ENCODE data around the gene SCFD2.

GRCh38 chr4:53354012-53354722, 11.7 kb downstream of the SCFD2 start:
- TF ChIP-seq POLR2A (IDR thresholded peaks at IDR 0.05; ENCODE audit: control extremely low read depth in 1 of 2, low read depth in 2 of 2, low read length in 2 of 2): no peak
- TF ChIP-seq, protein P1, sequence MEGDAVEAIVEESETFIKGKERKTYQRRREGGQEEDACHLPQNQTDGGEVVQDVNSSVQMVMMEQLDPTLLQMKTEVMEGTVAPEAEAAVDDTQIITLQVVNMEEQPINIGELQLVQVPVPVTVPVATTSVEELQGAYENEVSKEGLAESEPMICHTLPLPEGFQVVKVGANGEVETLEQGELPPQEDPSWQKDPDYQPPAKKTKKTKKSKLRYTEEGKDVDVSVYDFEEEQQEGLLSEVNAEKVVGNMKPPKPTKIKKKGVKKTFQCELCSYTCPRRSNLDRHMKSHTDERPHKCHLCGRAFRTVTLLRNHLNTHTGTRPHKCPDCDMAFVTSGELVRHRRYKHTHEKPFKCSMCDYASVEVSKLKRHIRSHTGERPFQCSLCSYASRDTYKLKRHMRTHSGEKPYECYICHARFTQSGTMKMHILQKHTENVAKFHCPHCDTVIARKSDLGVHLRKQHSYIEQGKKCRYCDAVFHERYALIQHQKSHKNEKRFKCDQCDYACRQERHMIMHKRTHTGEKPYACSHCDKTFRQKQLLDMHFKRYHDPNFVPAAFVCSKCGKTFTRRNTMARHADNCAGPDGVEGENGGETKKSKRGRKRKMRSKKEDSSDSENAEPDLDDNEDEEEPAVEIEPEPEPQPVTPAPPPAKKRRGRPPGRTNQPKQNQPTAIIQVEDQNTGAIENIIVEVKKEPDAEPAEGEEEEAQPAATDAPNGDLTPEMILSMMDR (IDR thresholded peaks at IDR 0.05; ENCODE audit: control extremely low read depth in 1 of 3, insufficient read depth in 1 of 3, low read depth in 1 of 3, low read length in 3 of 3): no peak
- TF ChIP-seq FOSL1 (IDR thresholded peaks at IDR 0.05; ENCODE audit: insufficient read depth, low read depth, low read length): no peak
- TF ChIP-seq EGR1 (IDR thresholded peaks at IDR 0.05; ENCODE audit: borderline replicate concordance, low read depth, low read length): no peak

All from H1 (cell line).